AG08395 (cell line): Measurements from ENCODE around the gene CDH11.

Source experiments
- DNase-seq: peaks from one replicate; pipeline ENCODE4 v3.0.0; 2012; ENCODE audit warnings: mixed read lengths, low spot score

Gene CDH11

DNA sequence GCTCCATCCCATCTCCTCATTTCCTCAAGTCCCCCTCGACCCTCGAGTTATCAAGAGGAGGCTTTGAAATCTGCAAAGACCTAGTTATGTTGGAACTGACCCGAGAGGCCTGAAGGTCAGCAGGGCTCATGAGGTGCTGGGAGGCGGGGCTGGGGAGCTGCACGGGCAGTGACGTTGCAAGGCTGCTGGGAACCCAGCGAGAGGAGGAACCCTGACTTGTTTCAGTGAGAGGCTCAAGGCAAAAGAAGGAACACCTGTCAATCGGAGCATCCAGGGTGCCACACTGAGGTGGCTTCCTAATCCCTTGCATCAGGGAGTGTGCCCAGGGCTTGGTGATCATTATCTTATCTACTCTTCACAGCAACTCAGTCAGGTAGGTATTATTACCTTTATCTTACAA, 86.9 kb downstream of the CDH11 start:
- DNase-seq: no peak

DNA sequence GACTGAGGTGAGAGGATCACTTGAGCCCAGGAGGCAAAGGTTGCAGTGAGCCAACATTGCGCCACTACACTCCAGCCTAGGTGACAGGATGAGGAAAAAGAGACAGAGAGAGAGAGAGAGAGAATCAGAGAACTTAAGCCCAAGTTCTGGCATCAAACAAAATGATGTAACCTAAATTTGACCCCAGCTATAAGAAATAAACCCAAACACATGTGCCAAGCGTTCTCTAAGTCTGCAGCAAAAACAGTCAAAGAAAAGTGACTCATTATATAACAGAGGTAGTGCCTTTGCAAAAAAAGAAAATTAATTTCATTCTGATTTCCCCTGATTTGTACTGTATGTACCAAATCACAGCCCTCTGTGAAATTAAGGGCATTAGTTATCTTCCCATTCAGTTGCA, 89.5 kb downstream of the CDH11 start:
- DNase-seq: no peak

DNA sequence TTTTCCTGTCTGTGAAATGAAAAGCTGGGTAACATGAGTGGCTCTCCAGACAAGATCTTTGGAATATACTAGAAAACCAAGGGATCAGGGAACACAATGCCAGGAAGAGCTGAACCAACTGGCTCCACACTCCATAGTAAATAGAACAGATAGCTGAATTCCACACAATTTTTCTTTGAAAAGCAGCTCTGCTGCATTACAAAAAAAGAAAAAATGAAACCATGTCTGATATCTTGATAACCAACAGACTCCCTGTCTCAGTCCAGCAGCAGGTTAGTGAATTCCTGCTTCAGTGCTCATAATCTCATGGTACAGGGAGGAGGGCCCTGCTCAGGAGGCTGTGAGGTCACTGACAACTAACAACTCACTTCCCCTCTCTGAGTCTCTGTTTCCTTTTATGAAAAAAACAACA, 97.1 kb downstream of the CDH11 start:
- DNase-seq: peak; percentile 50

DNA sequence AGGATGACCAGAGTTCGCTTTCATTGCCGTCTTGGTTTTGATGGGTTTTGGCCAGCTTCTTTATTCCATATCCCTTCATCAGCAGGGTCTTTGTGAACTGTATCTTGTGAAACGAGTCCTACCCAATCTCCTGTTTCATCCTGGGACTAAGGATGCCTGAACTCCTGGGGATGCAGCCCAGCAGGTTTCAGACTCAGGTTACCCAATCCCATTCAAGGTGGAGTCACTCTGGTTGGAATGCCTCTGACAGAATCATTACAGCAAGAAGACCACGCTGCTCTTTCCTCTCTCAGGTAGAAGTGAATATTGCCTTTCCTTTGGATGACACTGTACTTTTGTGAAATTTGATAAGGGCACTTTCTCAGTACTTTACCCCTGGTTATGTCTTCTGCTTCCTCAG, 98.1 kb downstream of the CDH11 start:
- DNase-seq: no peak

DNA sequence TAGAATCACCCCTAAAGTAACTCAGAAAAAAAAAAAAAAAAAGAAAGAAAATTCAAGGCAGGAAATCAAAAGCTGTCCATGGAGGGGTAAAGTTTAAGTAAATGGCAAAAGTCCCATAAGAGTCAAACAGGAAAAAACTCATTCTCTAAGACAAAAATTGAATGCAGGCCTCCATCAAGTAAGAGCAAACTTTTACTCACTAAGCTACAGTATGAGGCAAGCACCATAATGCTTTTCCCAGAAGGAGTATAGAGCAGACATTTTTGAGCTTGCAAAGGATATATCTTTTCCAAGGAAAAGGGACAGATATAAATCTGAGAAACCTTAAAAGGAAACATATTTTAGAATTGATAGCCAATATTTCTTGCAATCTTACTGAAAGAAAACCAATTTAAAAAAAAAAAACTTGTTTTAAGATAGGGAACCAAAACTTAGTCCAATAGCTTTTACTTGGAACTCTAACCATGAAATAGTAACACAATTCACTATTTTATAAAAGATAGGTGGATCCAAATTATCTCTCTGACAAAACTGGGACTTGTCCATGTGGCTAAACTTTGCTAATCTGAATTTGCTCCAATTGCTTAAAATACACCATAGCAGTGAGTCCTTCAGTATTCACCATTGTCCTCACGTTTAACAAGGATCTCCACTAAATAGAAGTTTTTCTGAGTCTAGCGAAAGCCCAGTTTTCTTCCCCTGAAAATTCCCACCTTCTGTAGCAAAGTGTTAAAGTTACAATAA, 99.8 kb downstream of the CDH11 start:
- no peak for DNase-seq

DNA sequence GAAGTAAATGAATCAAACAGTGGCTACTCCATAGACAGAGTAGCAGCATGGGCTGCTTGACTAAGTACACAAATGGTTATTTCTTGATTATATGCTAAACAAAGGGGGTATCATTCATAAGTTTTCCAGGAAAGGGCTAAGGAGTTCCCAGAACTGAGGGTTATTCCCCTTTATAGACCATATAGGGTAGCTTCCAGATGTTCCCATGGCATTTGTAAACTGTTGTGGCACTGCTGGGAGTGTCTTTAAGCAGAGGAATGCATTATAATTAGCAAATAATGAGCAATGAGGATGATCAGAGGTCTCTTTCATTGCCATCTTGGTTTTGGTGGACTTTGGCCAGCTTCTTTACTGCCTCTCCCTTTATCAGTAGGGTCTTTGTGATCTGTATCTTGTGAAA, 105.1 kb downstream of the CDH11 start:
- no peak for DNase-seq

DNA sequence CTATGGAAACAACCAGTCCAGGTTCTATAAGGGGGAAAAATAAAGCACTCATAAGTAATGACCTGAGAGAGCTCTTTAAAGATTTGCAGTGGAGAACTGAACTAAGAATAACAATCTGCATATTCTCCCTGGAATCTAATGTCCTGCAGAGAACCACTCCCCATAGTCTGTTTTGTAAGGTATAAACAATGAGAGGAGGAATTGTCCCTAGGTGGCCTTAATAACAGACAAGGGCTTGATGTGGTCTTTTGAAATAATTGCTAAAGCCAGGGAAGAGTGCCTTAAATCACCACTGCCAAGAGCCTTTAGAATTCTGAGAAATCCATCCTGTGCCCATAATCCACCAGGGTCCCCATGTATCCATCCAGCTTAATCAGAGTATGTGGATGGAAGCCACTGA, 106.3 kb downstream of the CDH11 start:
- no peak for DNase-seq

DNA sequence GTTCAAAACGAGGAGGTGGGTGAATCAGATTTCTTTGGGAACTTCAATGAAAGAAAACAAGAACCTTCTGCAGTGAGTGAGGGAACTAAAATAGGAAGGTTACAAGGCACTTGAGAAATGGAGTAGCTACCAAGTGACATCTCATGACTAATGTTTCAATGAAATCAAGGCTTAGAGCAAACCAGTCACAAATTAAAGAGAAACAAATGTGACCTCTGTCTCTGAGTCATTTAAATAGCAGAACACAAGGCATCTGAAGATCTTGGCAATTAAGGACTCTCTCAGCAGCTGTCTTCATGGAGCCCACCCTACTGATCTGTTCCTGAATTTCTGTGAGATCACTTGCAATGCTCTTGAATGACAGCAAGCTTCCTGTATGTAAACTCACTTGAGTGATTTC, 109.5 kb downstream of the CDH11 start:
- DNase-seq: peak; percentile 50

DNA sequence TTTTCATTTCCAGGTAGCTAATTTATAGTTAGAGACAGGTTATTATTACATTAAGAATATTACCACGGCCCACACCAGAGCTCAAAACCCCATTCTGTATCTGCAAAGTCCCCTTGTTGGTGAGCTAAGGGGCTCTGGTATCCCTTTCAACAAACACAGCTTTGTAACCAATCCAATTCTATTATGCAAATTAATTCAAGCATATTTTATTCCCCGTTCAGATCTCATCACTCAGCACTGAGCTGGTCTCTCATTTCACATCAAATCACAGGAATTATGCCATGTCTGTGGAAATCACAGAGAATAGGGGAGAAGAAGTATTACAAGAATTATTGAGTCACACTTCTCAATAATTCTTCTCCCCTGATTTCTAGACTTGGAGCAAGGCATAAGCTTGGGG, 111.7 kb downstream of the CDH11 start:
- no peak for DNase-seq

DNA sequence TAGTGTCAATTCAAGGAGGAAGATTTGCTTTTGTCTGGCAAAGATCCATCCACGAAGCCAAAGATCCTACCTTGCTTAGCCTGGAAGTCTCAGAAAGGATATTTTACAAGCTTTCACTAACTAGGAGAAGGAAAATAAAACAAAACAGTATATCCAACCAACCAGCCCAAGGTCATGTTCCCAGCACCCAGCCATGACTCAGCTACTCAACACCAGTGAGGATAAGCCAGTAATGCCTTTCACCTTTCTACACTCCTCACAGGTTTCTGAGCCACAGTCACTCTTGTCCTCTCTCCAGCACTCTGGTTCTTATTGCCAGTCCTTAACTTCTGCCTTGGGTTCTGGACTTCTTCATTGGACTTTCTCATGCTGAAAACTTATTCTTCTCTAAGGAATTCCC, 116.2 kb downstream of the CDH11 start:
- no peak for DNase-seq

DNA sequence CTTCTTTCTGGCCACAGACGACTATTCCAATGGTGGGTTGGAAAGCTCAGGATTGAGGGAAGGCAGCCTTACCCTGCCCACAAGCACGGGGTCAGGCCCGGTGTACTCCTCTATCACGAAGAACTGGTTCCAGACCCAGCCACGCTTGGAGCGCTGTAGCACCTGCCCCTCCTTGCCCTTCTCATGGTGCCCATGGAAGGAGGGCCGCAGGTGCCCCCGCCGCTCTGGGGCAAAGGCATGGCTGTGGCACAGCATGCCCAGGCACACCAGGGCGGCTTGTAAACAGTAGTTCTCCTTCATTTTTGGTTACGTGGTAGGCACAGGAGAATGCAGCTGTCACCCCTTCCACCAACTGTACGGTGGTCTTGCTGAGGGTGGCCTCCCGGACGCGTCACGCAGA, 117.3 kb downstream of the CDH11 start:
- DNase-seq: no peak

DNA sequence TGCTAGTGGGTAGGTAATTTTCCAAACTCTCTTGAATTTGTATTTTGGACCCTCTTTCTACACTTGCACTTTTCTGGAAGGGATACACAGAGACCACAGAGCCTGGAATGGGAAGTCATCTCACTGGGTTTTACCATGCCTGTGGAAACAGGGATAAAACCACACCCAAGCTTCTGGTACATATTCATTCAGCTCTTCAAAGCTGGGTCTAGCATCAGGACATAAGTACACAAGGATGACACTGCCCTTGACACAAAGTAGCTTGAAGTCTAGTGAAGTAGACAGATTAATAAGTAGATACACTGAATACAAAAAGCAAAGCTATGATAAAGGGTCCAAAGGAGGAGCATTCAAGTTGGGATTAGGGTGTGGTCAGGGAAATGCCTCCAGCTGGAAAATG, 118.2 kb downstream of the CDH11 start:
- no peak for DNase-seq

DNA sequence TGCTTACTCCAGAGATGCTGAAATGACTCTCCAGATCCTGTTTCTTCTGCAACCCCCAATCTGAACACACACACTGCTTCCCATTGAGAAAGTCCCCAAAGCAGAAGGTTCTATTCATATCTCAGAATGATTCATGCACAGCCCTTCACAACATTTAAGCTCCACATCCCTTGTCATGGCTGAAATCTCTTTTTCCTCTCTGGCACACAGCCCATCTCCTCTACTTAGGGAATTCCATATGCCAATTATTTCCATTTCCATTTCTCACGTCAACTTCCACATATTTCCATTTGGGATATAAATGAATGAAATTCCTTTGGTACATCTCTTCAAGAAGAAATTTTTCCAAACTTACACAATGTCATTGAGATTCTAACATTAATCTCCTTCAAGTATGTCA, 119.6 kb downstream of the CDH11 start:
- peak; percentile 52 for DNase-seq

DNA sequence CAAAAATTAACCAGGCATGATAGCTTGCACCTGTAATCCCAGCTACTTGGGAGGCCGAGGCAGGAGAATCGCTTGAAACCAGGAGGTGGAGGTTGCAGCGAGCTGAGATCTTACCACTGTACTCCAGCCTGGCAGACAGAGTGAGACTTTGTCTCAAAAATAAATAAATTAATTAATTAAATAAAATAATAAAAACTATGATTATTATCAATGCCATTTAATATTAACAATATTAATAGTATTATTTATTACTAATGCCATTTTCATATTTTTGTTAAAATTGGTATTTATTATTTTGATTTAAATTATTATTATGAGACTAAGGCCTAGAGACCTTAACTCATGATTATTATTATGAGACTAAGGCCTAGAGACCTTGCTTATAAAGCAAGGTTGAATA, 121.2 kb downstream of the CDH11 start:
- DNase-seq: no peak

DNA sequence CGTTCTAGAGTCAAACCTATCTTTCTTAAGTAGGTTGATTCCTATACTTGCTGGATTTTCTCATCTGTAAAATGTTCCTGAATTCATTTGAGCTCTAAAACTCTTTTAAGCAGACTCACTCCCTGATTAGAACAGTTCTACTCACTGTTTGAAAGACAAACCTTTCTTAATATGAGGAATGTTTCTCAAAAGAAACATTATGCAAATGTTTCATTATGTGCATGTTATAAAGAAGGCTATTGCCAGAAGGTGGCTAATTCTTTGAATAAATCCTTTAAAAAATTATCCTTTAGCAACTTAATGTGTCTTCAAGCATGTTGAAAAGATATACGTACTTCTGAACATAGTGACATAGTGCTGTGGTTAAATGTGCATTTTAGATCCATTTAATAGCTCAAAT, 124.1 kb downstream of the CDH11 start:
- no peak for DNase-seq

DNA sequence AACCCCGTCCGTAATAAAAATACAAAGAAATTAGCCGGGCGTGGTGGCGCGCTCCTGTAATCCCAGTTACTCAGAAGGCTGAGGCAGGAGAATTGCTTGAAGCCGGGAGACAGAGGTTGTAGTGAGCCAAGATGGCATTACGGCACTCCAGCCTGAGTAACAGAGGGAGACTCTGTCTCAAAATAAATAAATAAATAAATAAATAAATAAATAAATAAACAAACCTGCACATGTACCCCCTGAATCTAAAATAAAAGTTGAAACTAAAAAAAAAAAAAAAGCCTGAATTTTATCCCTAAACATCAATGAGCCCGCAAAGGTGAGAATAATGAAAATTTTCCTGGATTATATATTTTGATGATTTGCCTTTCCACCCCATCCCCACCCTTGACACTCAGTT, 124.7 kb downstream of the CDH11 start:
- no peak for DNase-seq

DNA sequence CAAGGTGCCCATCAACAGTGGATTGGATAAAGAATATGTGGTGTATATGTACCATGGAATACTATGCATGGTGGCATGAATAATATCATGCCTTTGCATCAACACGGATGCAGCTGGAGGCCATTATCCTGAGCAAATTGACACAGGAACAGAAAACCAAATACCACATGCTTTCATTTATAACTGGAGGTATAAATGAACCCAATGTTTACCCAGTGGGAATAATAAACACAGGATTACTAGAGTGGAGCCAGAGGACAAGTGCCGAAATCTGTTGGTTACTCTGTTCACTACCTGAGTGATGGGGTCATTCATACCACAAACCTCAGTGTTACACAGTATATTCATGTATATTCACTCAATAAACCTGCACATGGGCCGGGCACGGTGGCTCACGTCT, 125.2 kb downstream of the CDH11 start:
- no peak for DNase-seq

DNA sequence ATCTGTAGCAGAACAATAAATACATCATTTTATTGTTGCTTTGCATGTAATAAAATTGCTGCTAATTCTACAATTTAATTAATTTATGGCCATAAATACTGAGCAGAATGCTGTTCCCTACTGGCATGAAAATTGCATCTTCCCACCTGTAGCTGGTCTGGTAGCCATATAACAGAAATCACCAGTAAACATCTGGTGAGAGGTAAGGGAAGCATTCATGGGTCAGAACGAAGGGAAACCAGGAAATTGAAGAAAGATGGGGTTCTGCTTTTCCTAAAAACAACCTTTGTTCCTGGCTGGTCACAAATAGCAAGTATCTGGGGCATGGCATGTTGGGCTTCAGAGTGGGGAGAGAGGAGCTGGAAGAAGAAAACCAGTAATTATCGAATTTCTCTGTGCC, 128.4 kb downstream of the CDH11 start:
- no peak for DNase-seq

DNA sequence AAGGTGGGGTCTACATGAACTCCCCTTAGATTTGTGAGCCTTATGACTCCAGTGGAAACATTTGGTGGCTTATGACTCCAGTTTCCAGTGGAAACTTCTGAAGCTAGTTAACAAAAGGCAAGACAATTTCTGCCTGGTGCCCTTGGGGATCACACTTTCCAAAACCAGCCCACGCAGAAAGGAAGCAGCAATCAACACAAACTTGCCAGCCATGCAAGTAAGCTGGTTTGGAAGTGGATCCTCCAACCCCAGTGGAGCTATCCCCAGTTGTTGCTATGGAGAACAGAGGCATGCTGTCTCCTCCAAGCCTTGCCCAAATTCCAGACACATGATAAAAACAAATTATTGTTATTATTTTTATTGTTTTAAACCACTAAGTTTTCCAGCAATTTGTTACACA, 130.9 kb downstream of the CDH11 start:
- no peak for DNase-seq

DNA sequence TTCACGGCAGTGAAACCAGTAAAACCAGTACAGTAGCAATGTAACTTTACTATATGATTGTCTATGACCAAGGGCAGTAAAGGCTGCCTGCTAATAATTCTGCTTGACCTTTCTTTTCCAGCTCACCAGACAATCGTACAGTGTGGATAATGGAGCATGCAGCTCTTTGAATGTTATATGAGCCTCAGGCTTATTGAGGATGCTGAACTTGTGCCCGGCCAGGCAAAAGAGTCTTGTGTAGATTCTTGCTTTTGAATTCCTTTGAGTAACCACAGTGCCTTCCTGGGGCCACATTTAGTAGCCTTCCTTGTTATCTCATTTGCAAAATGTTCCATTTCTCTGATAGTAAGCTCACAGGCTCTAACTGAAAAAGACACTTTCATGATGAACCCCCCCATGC, 131.8 kb downstream of the CDH11 start:
- no peak for DNase-seq

DNA sequence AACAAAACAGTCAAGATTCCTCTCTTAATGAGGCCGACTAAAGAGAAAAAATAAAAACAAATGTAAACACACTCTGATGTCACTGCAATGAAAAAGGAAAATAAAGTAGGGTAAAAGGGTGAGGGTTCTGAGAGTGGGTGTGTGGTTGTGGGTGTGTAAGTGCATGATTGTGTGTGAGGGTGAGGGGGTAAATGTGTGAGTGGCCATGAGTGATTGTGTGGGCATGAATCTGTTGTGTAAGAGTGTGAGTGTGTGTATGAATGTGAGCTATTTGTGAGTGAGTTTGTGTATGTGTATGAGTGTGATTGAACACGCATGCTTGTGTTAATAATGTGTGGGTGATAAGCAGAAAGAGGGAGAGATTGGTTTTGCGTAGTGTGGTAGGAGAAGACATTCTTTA, 132.8 kb downstream of the CDH11 start:
- no peak for DNase-seq

DNA sequence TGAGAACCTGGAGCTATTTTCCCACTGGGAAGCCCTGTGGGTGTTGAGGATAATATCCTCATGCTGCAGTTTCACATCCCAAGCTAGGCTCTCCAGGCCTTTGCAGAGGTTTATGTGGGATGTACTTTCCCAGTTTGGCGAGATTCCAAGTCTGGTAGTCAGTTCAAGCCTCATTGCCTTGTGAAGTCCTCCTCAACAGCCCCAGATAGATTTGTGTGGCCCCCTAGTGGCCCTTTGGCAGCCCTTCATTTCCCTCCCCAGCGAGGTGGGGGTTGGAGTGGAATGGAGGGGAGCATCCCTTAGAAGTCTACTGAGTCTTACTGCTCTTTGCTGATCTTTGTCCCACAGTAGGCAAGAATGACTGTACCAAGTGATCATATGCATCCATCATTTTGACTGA, 137.9 kb downstream of the CDH11 start:
- peak; percentile 72 for DNase-seq

DNA sequence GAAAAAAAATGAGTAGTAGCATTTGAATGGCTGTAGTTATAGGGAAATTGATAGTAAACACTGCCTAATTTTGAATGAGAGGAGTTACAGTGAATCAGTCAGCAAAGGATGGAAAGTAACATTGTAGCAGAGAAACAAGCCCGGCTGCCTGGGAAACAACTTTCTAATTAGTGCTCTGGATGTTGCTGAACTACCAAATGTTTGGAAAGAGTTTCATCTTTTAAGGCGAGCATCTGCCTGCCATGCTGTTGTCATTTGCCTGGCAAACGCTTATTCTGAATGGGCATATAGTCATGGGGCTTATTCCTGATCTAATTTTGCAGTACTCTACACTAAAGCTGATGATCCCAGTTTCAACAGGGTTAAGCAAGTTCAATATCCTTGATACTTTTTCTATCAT, 138.6 kb downstream of the CDH11 start:
- DNase-seq: peak; percentile 5

DNA sequence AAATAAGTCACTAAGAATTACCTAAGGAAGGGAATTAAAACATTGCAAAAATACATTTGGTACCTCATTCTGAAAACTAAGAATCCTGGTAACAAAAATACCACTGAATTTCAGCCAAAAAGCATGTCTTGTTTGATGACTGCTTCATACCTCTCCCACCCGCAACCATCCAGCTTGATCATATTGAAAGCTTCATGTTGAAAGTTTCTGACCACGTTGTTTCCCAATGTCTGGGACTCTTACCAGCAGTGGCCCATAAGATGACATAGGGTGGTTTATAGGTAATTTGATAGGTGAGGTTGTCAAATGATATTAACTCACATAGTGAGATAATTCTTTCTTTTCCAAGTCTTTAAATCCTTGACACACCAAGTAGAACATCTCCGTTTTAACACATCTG, 139.3 kb downstream of the CDH11 start:
- no peak for DNase-seq
